ENCODE data around the gene DNAJC28. TPM values are rescaled to one million over a fixed set of nuclear protein-coding genes. Genes with fewer than 3 reads are reported as not detected.

DNAJC28 gene
- total and polyA plus RNA-seq, 9 of the 15 experiments (the other 6 are each of a cell fraction or from before 2014, with no cell fraction given): 0.68 to 2.5 (median 1.1) TPM

DNA sequence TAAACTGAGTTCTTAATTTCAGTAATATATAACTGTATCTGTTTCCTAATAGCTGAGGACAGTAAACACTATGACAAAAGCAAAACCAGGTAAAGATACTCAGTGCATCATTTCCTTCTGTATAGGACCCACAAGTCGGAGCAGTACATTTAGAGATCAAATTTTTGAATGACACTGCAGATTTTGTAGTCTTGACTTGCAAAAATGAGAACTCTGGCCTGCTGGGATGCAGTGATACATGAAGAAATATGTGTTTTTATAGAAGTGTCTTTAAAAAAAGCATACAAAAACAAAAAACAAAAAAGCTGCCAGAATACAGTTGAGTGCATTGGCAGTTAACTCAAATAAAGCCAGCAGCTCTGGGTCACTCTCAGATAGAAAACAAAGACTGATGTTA, 31.4 kb upstream of the DNAJC28 start (continued):
- TF ChIP-seq, protein P1, sequence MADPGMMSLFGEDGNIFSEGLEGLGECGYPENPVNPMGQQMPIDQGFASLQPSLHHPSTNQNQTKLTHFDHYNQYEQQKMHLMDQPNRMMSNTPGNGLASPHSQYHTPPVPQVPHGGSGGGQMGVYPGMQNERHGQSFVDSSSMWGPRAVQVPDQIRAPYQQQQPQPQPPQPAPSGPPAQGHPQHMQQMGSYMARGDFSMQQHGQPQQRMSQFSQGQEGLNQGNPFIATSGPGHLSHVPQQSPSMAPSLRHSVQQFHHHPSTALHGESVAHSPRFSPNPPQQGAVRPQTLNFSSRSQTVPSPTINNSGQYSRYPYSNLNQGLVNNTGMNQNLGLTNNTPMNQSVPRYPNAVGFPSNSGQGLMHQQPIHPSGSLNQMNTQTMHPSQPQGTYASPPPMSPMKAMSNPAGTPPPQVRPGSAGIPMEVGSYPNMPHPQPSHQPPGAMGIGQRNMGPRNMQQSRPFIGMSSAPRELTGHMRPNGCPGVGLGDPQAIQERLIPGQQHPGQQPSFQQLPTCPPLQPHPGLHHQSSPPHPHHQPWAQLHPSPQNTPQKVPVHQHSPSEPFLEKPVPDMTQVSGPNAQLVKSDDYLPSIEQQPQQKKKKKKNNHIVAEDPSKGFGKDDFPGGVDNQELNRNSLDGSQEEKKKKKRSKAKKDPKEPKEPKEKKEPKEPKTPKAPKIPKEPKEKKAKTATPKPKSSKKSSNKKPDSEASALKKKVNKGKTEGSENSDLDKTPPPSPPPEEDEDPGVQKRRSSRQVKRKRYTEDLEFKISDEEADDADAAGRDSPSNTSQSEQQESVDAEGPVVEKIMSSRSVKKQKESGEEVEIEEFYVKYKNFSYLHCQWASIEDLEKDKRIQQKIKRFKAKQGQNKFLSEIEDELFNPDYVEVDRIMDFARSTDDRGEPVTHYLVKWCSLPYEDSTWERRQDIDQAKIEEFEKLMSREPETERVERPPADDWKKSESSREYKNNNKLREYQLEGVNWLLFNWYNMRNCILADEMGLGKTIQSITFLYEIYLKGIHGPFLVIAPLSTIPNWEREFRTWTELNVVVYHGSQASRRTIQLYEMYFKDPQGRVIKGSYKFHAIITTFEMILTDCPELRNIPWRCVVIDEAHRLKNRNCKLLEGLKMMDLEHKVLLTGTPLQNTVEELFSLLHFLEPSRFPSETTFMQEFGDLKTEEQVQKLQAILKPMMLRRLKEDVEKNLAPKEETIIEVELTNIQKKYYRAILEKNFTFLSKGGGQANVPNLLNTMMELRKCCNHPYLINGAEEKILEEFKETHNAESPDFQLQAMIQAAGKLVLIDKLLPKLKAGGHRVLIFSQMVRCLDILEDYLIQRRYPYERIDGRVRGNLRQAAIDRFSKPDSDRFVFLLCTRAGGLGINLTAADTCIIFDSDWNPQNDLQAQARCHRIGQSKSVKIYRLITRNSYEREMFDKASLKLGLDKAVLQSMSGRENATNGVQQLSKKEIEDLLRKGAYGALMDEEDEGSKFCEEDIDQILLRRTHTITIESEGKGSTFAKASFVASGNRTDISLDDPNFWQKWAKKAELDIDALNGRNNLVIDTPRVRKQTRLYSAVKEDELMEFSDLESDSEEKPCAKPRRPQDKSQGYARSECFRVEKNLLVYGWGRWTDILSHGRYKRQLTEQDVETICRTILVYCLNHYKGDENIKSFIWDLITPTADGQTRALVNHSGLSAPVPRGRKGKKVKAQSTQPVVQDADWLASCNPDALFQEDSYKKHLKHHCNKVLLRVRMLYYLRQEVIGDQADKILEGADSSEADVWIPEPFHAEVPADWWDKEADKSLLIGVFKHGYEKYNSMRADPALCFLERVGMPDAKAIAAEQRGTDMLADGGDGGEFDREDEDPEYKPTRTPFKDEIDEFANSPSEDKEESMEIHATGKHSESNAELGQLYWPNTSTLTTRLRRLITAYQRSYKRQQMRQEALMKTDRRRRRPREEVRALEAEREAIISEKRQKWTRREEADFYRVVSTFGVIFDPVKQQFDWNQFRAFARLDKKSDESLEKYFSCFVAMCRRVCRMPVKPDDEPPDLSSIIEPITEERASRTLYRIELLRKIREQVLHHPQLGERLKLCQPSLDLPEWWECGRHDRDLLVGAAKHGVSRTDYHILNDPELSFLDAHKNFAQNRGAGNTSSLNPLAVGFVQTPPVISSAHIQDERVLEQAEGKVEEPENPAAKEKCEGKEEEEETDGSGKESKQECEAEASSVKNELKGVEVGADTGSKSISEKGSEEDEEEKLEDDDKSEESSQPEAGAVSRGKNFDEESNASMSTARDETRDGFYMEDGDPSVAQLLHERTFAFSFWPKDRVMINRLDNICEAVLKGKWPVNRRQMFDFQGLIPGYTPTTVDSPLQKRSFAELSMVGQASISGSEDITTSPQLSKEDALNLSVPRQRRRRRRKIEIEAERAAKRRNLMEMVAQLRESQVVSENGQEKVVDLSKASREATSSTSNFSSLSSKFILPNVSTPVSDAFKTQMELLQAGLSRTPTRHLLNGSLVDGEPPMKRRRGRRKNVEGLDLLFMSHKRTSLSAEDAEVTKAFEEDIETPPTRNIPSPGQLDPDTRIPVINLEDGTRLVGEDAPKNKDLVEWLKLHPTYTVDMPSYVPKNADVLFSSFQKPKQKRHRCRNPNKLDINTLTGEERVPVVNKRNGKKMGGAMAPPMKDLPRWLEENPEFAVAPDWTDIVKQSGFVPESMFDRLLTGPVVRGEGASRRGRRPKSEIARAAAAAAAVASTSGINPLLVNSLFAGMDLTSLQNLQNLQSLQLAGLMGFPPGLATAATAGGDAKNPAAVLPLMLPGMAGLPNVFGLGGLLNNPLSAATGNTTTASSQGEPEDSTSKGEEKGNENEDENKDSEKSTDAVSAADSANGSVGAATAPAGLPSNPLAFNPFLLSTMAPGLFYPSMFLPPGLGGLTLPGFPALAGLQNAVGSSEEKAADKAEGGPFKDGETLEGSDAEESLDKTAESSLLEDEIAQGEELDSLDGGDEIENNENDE (IDR thresholded peaks at IDR 0.05; ENCODE audit: low read depth, low read length): no peak
- TF ChIP-seq XRCC3 (IDR thresholded peaks at IDR 0.05) (no peak), GATA2 (CRISPR knock-in tag; IDR thresholded peaks at IDR 0.05) (no peak), SMARCE1 (IDR thresholded peaks at IDR 0.05) (no peak), FOXA3 (CRISPR knock-in tag; conservative IDR thresholded peaks at IDR 0.05 in 1 of 2, IDR thresholded peaks at IDR 0.05 in 1 of 2) (no peak), CHCHD3 (CRISPR knock-in tag; IDR thresholded peaks at IDR 0.05) (no peak), SNIP1 (IDR thresholded peaks at IDR 0.05; ENCODE audit: low read depth) (no peak), MAFK (IDR thresholded peaks at IDR 0.05; ENCODE audit: low read length) (peak; percentile 75; the same call in 1 of the 2 replicates), MAFF (IDR thresholded peaks at IDR 0.05; ENCODE audit: low read length) (peak; percentile 74), PML (IDR thresholded peaks at IDR 0.05; ENCODE audit: low read length) (no peak), MYBL2 (IDR thresholded peaks at IDR 0.05; ENCODE audit: low read depth) (no peak), MYBL2 (CRISPR knock-in tag; IDR thresholded peaks at IDR 0.05; ENCODE audit: borderline replicate concordance) (no peak)
- TF ChIP-seq, protein P2, sequence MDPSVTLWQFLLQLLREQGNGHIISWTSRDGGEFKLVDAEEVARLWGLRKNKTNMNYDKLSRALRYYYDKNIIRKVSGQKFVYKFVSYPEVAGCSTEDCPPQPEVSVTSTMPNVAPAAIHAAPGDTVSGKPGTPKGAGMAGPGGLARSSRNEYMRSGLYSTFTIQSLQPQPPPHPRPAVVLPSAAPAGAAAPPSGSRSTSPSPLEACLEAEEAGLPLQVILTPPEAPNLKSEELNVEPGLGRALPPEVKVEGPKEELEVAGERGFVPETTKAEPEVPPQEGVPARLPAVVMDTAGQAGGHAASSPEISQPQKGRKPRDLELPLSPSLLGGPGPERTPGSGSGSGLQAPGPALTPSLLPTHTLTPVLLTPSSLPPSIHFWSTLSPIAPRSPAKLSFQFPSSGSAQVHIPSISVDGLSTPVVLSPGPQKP (CRISPR knock-in tag; IDR thresholded peaks at IDR 0.05): no peak
- TF ChIP-seq, protein P3, sequence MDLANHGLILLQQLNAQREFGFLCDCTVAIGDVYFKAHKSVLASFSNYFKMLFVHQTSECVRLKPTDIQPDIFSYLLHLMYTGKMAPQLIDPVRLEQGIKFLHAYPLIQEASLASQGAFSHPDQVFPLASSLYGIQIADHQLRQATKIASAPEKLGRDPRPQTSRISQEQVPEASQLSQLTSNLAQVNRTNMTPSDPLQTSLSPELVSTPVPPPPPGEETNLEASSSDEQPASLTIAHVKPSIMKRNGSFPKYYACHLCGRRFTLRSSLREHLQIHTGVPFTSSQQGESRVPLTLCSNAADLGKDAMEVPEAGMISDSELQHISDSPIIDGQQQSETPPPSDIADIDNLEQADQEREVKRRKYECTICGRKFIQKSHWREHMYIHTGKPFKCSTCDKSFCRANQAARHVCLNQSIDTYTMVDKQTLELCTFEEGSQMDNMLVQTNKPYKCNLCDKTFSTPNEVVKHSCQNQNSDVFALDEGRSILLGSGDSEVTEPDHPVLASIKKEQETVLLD (IDR thresholded peaks at IDR 0.05): no peak
- TF ChIP-seq, protein P4, sequence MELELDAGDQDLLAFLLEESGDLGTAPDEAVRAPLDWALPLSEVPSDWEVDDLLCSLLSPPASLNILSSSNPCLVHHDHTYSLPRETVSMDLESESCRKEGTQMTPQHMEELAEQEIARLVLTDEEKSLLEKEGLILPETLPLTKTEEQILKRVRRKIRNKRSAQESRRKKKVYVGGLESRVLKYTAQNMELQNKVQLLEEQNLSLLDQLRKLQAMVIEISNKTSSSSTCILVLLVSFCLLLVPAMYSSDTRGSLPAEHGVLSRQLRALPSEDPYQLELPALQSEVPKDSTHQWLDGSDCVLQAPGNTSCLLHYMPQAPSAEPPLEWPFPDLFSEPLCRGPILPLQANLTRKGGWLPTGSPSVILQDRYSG (tag; conservative IDR thresholded peaks at IDR 0.05; ENCODE audit: low read depth): no peak

Measured in K562 (cell line).